DND-41 (cell line): ENCODE measurements around the gene MPZ.

Source experiments
- ATAC-seq: fragments of 200-7000 bp; cut with Tn5 transposase; 3 replicates; pipeline ENCODE4 v1.9.1; 2021; ENCODE audit warnings: low read depth; ENCODE audit not compliant: insufficient read depth
- DNase-seq: peaks from one replicate; pipeline ENCODE4 v3.0.0-alpha.2; 2020
- H2AFZ ChIP-seq: 2 replicates; pipeline ENCODE4 v1.6.0; 2012; ENCODE audit warnings: low read depth, low read length
- H3K27ac ChIP-seq: 2 replicates; pipeline ENCODE4 v1.5.1; 2012; ENCODE audit warnings: low read length, inconsistent platforms
- H3K27me3 ChIP-seq: fragments of 200-600 bp; sonication (generic); 2 replicates; pipeline ENCODE4 v1.6.0; 2012; ENCODE audit warnings: low read length, mild to moderate bottlenecking, inconsistent platforms; ENCODE audit not compliant: insufficient read depth, poor library complexity
- H3K36me3 ChIP-seq: 2 replicates; pipeline ENCODE4 v1.5.1; 2012; ENCODE audit warnings: low read length, inconsistent platforms; ENCODE audit not compliant: insufficient read depth
- H3K4me1 ChIP-seq: 2 replicates; pipeline ENCODE4 v1.5.1; 2012; ENCODE audit warnings: mild to moderate bottlenecking, low read length; ENCODE audit not compliant: insufficient read depth
- H3K4me2 ChIP-seq: 2 replicates; pipeline ENCODE4 v1.6.0; 2012; ENCODE audit warnings: mild to moderate bottlenecking, moderate library complexity, low read length, inconsistent platforms; ENCODE audit not compliant: insufficient read depth
- H3K4me3 ChIP-seq, 2 experiments: fragments of 200-600 bp in 1 of 2; shearing (Covaris generic) in 1 of 2; 2 replicates each; pipeline ENCODE4 v1.5.1; 2012 to 2016; ENCODE audit warnings: inconsistent platforms in 2 of 2, low read length in 2 of 2, mild to moderate bottlenecking in 2 of 2, low read depth in 1 of 2, moderate library complexity in 1 of 2
- H3K79me2 ChIP-seq: 2 replicates; pipeline ENCODE4 v1.6.0; 2012; ENCODE audit warnings: low read length, inconsistent platforms; ENCODE audit not compliant: insufficient read depth
- H3K9ac ChIP-seq: 2 replicates; pipeline ENCODE4 v1.6.0; 2012; ENCODE audit warnings: low read depth, mild to moderate bottlenecking, inconsistent platforms, low read length, moderate library complexity
- H3K9me3 ChIP-seq: 2 replicates; pipeline ENCODE4 v1.5.1; 2012; ENCODE audit warnings: low read length, moderate library complexity, mild to moderate bottlenecking, inconsistent platforms; ENCODE audit not compliant: insufficient read depth, severe bottlenecking
- H4K20me1 ChIP-seq: 2 replicates; pipeline ENCODE4 v1.6.0; 2012; ENCODE audit warnings: low read length; ENCODE audit not compliant: insufficient read depth
- CTCF ChIP-seq: IDR thresholded peaks from 2 replicates; pipeline ENCODE4 v1.5.1; 2012; ENCODE audit warnings: borderline replicate concordance, low read length, moderate library complexity, mild to moderate bottlenecking; ENCODE audit not compliant: poor library complexity, severe bottlenecking; ENCODE audit errors: extremely low read depth
- EZH2 ChIP-seq: IDR thresholded peaks from 3 replicates; pipeline ENCODE4 v1.6.1; 2012; ENCODE audit warnings: borderline replicate concordance, low read depth, mild to moderate bottlenecking, moderate library complexity, low read length, inconsistent platforms; ENCODE audit not compliant: severe bottlenecking

MPZ gene

GRCh38 chr1:161298116-161298515 is 11.7 kb downstream of the MPZ start:
- H4K20me1 ChIP-seq: no peaks in the 10 kb centered on the region
- H3K4me2 ChIP-seq: no peak overlapping the region
- DNase-seq: no peak
- H3K27ac ChIP-seq: no peak overlapping the region
- no peak overlapping the region for H3K9ac ChIP-seq
- H3K9me3 ChIP-seq: no peaks in the 10 kb centered on the region
- H3K4me1 ChIP-seq: no peaks in the 10 kb centered on the region
- no peaks in the 10 kb centered on the region for H3K79me2 ChIP-seq
- no peak overlapping the region for H3K4me3 ChIP-seq
- no peaks in the 10 kb centered on the region for H3K36me3 ChIP-seq
- TF ChIP-seq EZH2: no peak
- no peak for TF ChIP-seq CTCF
- H3K27me3 ChIP-seq: no peaks in the 10 kb centered on the region
- ATAC-seq: no peak
- H2AFZ ChIP-seq: no peak overlapping the region

- Histone ChIP-seq H3K79me2 (no peaks in the 10 kb centered on the region), H3K27me3 (no peaks in the 10 kb centered on the region), H3K27ac (no peak overlapping the region), H4K20me1 (no peaks in the 10 kb centered on the region), H3K4me3 (no peak overlapping the region), H2AFZ (no peak overlapping the region), H3K36me3 (no peaks in the 10 kb centered on the region), H3K4me1 (no peaks in the 10 kb centered on the region), H3K4me2 (no peak overlapping the region), H3K9ac (no peak overlapping the region), H3K9me3 (no peaks in the 10 kb centered on the region)
- no peak for ATAC-seq
- DNase-seq: no peak
- no peak for TF ChIP-seq CTCF
- no peak for TF ChIP-seq EZH2
Measured at GRCh38 chr1:161297415-161297814, 12.4 kb downstream of the MPZ start.

GRCh38 chr1:161290779-161291178 is 19.0 kb downstream of the MPZ start:
- H4K20me1 ChIP-seq: no peaks in the 10 kb centered on the region
- no peak overlapping the region for H3K4me2 ChIP-seq
- DNase-seq (no peak), ATAC-seq (no peak)
- TF ChIP-seq CTCF: no peak
- no peak for TF ChIP-seq EZH2
- no peaks in the 10 kb centered on the region for H3K4me1 ChIP-seq
- no peaks in the 10 kb centered on the region for H3K79me2 ChIP-seq
- no peaks in the 10 kb centered on the region for H3K9me3 ChIP-seq
- no peak overlapping the region for H3K4me3 ChIP-seq
- no peaks in the 10 kb centered on the region for H3K36me3 ChIP-seq
- no peak overlapping the region for H3K9ac ChIP-seq
- no peak overlapping the region for H3K27ac ChIP-seq
- no peak overlapping the region for H2AFZ ChIP-seq
- peaks cover 4% of the 10 kb centered on the region for H3K27me3 ChIP-seq

- TF ChIP-seq EZH2 (no peak), CTCF (no peak)
- no peaks in the 10 kb centered on the region for H4K20me1 ChIP-seq
- H3K79me2 ChIP-seq: no peaks in the 10 kb centered on the region
- ATAC-seq (no peak), DNase-seq (no peak)
- no peaks in the 10 kb centered on the region for H3K9me3 ChIP-seq
- H3K36me3 ChIP-seq: no peaks in the 10 kb centered on the region
- no peak overlapping the region for H3K9ac ChIP-seq
- H3K4me2 ChIP-seq: no peak overlapping the region
- no peak overlapping the region for H3K4me3 ChIP-seq
- peaks cover 19% of the 10 kb centered on the region for H3K27me3 ChIP-seq
- no peaks in the 10 kb centered on the region for H3K4me1 ChIP-seq
- H2AFZ ChIP-seq: no peak overlapping the region
- H3K27ac ChIP-seq: no peak overlapping the region
Measured at GRCh38 chr1:161287482-161288054, 22.2 kb downstream of the MPZ start.
